ENCODE results near the gene KLK1. TPM values are rescaled to one million over a fixed set of nuclear protein-coding genes. Genes with fewer than 3 reads are reported as not detected.

KLK1 gene
- total and polyA plus RNA-seq, 2 of the 13 experiments (the other 11 are each of a cell fraction or from before 2014, with no cell fraction given) = not detected

DNA sequence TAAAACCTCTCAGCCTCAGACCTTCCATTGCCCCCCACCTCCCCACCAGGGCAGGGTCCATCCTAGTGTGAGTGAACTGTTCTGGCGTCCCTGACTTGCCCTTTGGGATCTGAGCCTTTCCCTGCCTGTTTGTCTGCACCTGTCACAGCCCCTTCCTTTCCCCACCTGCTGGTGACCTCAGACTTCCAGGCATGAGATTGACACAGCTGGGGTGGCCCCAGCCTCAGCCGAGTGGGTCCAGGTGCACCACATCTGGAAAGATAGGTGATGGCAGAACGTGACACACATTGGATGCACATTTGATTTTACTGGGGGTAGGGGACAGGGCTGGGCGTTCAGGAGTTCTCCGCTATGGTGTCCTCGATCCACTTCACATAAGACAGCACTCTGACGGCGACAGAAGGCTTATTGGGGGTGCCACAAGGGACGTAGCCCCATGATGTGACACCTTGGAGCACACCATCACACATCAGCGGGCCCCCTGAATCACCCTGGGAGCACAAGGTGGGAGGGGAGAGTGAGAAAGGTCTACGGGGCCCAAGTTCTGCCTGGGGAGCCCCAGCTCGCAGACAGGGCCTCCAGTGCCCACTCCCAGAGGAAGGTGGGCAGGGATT, 4.6 kb downstream of the KLK1 start:
- WGBS (ENCODE audit: low lambda C conversion rate) = 13% methylated on average over 8 of the region's 12 CpGs
- Histone ChIP-seq H2AFZ (ENCODE audit: low read length) (no peak overlapping the region), H3K27ac (ENCODE audit: extremely low read length, insufficient read depth, low read length) (no peak overlapping the region), H3K4me2 (ENCODE audit: low read depth, low read length) (no peak overlapping the region), H4K20me1 (ENCODE audit: insufficient read depth, low read length) (no peaks in the 10 kb centered on the region), H3K9me3 (ENCODE audit: low read length) (no peaks in the 10 kb centered on the region), H3K79me2 (ENCODE audit: insufficient read depth, low read length) (no peaks in the 10 kb centered on the region), H3K36me3 (replicated peaks in 1 of 2; ENCODE audit: control insufficient read depth in 1 of 2, insufficient read depth in 2 of 2, low read length in 2 of 2) (no peaks in the 10 kb centered on the region), H3K9ac (ENCODE audit: insufficient read depth, low read depth, low read length) (no peak overlapping the region), H3K27me3 (ENCODE audit: control insufficient read depth in 1 of 2, insufficient read depth in 2 of 2, low read length in 2 of 2) (peaks cover 7 to 43% of the 10 kb centered on the region in 2 experiments), H3K4me1 (ENCODE audit: insufficient read depth, low read length) (no peaks in the 10 kb centered on the region), H3K4me3 (replicated peaks in 1 of 3; ENCODE audit: insufficient read depth in 1 of 3, low read depth in 2 of 3, low read length in 3 of 3) (no peak overlapping the region)
- BruUV-seq (replicated peaks) = no TSS peak
- DNase-seq (ENCODE audit: low spot score) (no peak), ATAC-seq (no peak), FAIRE-seq (no peak)
- TF ChIP-seq ZNF337 (CRISPR knock-in tag; IDR thresholded peaks at IDR 0.05; ENCODE audit: borderline replicate concordance, low read depth) (no peak), KDM5B (CRISPR knock-in tag; IDR thresholded peaks at IDR 0.05; ENCODE audit: borderline replicate concordance) (no peak), NFYC (CRISPR knock-in tag; IDR thresholded peaks at IDR 0.05) (no peak), BCLAF1 (IDR thresholded peaks at IDR 0.05) (no peak)
- POLR2A ChIA-PET = no interaction called here
- CTCF ChIA-PET (ENCODE audit: low intra/inter-chr PET ratio, low total read pairs) = no interaction called here
- intact Hi-C loops (cut with micrococcal nuclease; ENCODE audit: unreplicated experiment) = no loop called here
- in situ Hi-C loops (cut with HindIII; ENCODE audit: extremely low pct_ligation_motif_present, low pct_unique_long_range_greater_than_20kb) = no loop called here

Data from HepG2 (cell line).